GM13976 (cell line): ENCODE measurements around the gene BCL11B.

Experiments used
- DNase-seq: peaks from one replicate; pipeline ENCODE4 v3.0.0; 2012; ENCODE audit warnings: low spot score
- in situ Hi-C: fragments of 300-500 bp; cut with MboI; formaldehyde crosslinking; loops from one replicate; pipeline ENCODE4 v1.12.0; 2022; ENCODE audit warnings: low sequenced_read_pairs, mixed read lengths, inconsistent platforms; ENCODE audit not compliant: unreplicated experiment
- TF ChIP-seq, protein P1 (sequence below): IDR thresholded peaks from 2 replicates; pipeline ENCODE4 v1.5.1; 2012; ENCODE audit warnings: borderline replicate concordance, mild to moderate bottlenecking; ENCODE audit not compliant: insufficient read depth; ENCODE audit errors: extremely low read depth, missing control alignments, control extremely low read depth

BCL11B gene

DNA sequence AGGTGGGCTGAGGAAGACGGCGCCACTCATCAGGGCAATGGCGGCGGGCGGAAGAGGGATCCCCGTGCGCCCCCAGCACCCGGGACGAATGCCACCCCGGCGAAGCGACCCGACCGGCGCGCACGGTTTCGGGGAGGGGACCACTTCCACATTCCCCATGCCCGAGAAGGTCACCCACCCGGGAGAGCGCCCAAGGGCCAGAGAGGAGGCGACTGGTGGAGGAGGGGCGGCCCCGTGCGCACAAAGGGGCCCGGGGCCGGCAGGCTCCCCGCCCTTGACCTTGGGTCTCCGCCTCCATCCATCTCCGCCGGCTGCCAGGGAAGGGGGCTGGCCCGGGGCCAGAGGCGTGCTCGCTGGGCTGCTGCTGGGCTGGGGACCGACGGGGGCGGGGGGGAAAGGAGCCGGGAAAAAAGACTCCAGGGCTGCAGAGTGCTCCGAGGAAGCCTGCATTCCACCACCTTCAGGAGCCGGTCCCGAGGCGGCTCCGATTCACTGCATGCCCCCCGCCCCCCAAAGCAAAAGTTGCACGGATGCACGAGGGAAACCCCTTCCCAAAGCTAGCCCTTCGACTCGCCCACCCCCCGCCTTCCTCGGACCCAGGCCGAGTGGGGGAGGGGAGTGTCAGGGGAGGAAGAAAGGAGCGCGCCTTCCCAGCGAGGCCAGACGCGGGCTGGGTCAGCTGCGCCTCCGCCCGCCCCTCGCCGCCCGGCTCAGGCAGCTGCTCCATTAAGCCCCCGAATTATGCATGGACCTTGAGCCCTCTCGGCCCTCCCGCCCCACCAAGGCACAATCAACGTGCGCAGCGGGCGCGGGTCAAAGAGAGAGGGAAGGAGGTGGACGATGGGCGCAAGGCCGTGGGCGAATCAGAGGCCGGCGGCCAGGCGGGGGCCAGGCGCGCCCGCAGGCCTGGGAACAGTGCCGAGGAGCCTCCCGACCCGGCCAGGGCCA is 26.2 kb downstream of the BCL11B start:
- in situ Hi-C loops, result no loop called here
- no peak for DNase-seq
- TF ChIP-seq, protein P1, sequence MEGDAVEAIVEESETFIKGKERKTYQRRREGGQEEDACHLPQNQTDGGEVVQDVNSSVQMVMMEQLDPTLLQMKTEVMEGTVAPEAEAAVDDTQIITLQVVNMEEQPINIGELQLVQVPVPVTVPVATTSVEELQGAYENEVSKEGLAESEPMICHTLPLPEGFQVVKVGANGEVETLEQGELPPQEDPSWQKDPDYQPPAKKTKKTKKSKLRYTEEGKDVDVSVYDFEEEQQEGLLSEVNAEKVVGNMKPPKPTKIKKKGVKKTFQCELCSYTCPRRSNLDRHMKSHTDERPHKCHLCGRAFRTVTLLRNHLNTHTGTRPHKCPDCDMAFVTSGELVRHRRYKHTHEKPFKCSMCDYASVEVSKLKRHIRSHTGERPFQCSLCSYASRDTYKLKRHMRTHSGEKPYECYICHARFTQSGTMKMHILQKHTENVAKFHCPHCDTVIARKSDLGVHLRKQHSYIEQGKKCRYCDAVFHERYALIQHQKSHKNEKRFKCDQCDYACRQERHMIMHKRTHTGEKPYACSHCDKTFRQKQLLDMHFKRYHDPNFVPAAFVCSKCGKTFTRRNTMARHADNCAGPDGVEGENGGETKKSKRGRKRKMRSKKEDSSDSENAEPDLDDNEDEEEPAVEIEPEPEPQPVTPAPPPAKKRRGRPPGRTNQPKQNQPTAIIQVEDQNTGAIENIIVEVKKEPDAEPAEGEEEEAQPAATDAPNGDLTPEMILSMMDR, result no peak

DNA sequence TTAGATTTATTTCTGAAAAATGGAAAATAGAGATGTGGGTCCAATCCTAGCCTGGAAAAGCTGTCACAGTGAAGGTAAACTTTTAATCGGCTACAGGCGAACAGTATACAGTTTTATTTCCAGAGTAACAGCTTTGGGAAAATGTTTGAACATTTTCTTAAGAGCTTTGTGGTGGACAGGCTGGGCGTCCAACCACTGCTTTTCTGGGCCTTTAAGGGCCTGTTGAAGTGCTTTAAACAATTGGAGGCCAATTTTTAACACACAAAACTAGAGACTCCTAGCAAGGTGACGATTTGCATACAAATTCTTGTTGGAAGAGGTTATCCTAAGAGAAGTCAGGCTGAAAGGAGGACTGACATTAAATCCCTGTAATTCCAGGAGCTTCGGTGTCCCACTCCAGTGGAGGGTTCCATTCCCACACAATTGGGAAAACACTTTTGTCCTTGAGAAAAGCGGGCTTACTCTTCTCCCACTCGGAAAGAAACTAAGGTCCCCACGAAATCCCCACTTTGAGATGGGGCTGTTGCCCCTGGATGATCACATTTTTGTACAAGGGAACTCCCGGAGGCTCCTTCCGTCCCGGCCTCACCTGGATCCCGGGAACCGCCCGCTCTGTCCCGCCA is 26.9 kb downstream of the BCL11B start:
- no peak for DNase-seq
- in situ Hi-C loops, result no loop called here

DNA sequence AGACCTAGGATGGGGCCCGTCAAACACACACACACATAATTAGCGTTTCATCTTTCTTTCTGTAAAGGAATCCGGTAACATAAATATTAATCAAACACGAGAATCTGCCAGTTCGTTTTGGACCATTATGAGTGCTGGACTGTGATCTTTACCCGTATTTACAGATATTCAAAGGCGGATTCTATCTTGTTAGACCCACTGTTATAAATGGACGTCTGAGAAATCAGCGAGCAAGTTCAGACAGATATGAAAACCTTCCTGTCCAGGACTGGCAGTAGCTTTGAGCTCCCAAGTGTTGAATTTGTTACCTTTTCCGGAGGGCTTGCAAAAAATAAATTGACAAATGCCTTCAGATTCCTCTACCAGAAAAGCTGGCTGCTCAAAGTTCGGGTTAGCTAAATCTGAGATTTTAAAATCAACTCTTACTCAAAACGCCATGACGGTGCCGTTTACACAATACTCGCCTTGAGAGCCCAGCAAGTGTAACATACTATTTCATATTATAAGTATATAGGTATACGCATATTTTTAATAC is 27.6 kb downstream of the BCL11B start:
- DNase-seq, result no peak
- TF ChIP-seq, protein P1, result no peak
- in situ Hi-C loops, result no loop called here

More for the DNA sequence above, 26.9 kb downstream of the BCL11B start:
- TF ChIP-seq, protein P1, result no peak

GRCh38 chr14:99242816-99243721 is 28.9 kb downstream of the BCL11B start:
- in situ Hi-C loops, result no loop called here
- no peak for DNase-seq

DNA sequence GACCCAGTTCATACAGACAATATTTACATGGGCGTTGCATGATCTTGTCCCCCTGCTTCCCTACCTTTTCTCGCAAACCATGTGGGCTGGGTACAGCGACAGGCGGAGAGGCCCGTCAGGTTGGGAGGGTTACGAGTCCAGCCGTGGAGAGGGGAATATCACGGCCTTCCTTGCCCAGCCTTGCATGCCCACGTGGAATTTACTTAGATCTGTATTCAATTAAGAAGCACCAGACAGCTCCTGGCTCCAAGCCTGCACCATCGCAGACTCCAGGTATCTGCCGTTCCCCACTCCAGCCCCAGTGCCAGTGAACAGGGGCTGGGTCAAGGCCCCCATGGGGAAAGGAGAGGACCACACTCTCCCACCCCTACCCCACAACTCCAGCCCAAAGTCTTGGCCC is 29.8 kb downstream of the BCL11B start:
- TF ChIP-seq, protein P1, result no peak
- DNase-seq, result no peak
- in situ Hi-C loops, result no loop called here

More at GRCh38 chr14:99242816-99243721, 28.9 kb downstream of the BCL11B start:
- TF ChIP-seq, protein P1, result no peak
